ENCODE measurements around the gene OR52I2.

GRCh38 chr11:4560467-4560866 is 21.1 kb upstream of the OR52I2 start:
- no peak for TF ChIP-seq RAD21 (IDR thresholded peaks at IDR 0.05; ENCODE audit: low read depth)
- no peak for TF ChIP-seq FOXM1 (IDR thresholded peaks at IDR 0.05; ENCODE audit: borderline replicate concordance, low read depth)
- TF ChIP-seq CREB1 (IDR thresholded peaks at IDR 0.05; ENCODE audit: low read depth) = no peak
- TF ChIP-seq CEBPB (IDR thresholded peaks at IDR 0.05) = no peak
- no peak for TF ChIP-seq YY1 (IDR thresholded peaks at IDR 0.05; ENCODE audit: low read depth)
- no peak for TF ChIP-seq EGR1 (IDR thresholded peaks at IDR 0.05)
- TF ChIP-seq TAF1 (IDR thresholded peaks at IDR 0.05; ENCODE audit: low read depth) = no peak
